Measurements from ENCODE around the gene PROM1.

PROM1 gene

DNA sequence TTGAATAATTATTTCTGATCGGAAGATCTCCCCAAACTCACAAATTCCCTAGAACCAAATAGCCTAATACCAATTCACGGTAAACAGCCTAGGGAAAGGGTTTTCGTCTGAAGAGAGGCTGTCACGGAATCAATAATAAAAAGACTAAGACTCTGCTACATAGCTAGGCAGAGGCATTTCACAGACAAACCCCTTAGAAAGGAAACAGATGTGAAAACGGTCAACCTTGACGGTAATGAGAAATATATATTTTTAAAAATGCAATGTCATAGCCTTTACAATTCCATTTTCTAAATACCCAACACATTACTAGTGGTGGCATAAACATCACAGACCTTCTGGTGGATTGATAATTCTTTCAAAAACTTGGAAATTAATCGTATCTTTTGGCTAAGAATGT, 28.4 kb downstream of the PROM1 start:
- H3K4me3 ChIP-seq (replicated peaks; ENCODE audit: low read depth, low read length), result no peak overlapping the region
- no peak for DNase-seq (ENCODE audit: low read depth)
- no peak for TF ChIP-seq CTCF (IDR thresholded peaks at IDR 0.05; ENCODE audit: low read length, missing control alignments)

- TF ChIP-seq CTCF (IDR thresholded peaks at IDR 0.05; ENCODE audit: low read length, missing control alignments), result no peak
- no peak for DNase-seq (ENCODE audit: low read depth)
- H3K4me3 ChIP-seq (replicated peaks; ENCODE audit: low read depth, low read length), result no peak overlapping the region
These were observed 30.9 kb downstream of the PROM1 start for GRCh38 chr4:16052939-16053338.

- TF ChIP-seq CTCF (IDR thresholded peaks at IDR 0.05; ENCODE audit: low read length, missing control alignments), result no peak
These were observed 31.8 kb downstream of the PROM1 start for GRCh38 chr4:16051980-16052379.

GRCh38 chr4:16051132-16051531, 32.7 kb downstream of the PROM1 start:
- no peak for TF ChIP-seq CTCF (IDR thresholded peaks at IDR 0.05; ENCODE audit: low read length, missing control alignments)
- DNase-seq (ENCODE audit: low read depth), result no peak
- H3K4me3 ChIP-seq (replicated peaks; ENCODE audit: low read depth, low read length), result no peak overlapping the region

More at GRCh38 chr4:16051980-16052379, 31.8 kb downstream of the PROM1 start:
- H3K4me3 ChIP-seq (replicated peaks; ENCODE audit: low read depth, low read length), result no peak overlapping the region
- DNase-seq (ENCODE audit: low read depth), result no peak

DNA sequence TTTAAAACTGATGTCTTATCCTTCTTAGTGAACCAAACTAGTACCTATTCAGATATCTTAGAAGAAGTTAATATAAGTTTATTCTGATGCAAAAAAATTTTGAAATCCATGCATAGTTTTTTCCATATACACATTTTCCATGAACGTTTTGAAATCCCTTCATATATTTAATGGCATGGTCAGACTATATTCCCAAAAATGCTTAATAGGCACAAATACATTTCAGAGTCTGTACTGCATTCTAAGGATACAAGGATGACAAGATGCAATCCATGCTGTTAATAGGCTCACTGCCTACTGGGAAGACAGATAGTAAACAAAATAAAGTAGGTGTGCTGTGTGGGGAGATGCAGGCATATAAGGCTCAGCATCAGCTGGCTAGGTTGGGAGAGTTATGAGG, 33.2 kb downstream of the PROM1 start:
- TF ChIP-seq CTCF (IDR thresholded peaks at IDR 0.05; ENCODE audit: low read length, missing control alignments), result no peak
- no peak for DNase-seq (ENCODE audit: low read depth)
- no peak overlapping the region for H3K4me3 ChIP-seq (replicated peaks; ENCODE audit: low read depth, low read length)

GRCh38 chr4:16048619-16049419, 35.0 kb downstream of the PROM1 start:
- no peak overlapping the region for H3K4me3 ChIP-seq (replicated peaks; ENCODE audit: low read depth, low read length)
- DNase-seq (ENCODE audit: low read depth), result no peak
- TF ChIP-seq CTCF (IDR thresholded peaks at IDR 0.05; ENCODE audit: low read length, missing control alignments), result no peak

GRCh38 chr4:16045687-16046086, 38.1 kb downstream of the PROM1 start:
- H3K4me3 ChIP-seq (replicated peaks; ENCODE audit: low read depth, low read length), result no peak overlapping the region
- no peak for DNase-seq (ENCODE audit: low read depth)
- TF ChIP-seq CTCF (IDR thresholded peaks at IDR 0.05; ENCODE audit: low read length, missing control alignments), result no peak
